Measurements from ENCODE around the gene PHF2.

Gene PHF2

DNA sequence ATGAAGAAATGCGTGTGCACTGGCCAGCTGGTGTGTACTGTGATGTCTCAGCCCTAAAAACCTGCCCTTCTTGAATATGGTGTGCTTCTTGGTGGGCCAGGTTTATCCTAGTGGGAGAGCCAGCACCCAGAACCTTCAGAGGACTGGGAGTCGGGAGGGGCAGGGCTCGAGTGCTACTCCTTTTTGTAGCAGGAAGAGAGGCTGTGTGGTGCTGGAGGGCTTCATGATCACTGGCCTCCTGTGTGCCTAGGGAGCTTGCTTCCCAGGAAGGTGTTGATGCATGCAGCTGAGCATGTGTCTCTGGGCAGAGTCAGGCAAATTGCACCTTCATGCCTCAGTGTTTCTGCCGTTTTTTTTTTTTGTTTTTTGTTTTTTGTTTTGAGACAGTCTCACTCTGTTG is 20.0 kb downstream of the PHF2 start:
- Histone ChIP-seq H3K4me2 (ENCODE audit: low read depth, low read length) (no peak overlapping the region), H3K4me1 (ENCODE audit: low read length) (0 out of 2 replicates have a peak, but pooled peaks cover 6% of the 10 kb centered on the region), H4K20me1 (ENCODE audit: insufficient read depth, low read length) (no peaks in the 10 kb centered on the region), H3K79me2 (ENCODE audit: low read length) (peaks cover 15% of the 10 kb centered on the region), H3K4me3 (ENCODE audit: low read length) (no peak overlapping the region), H3K9me2 (replicated peaks; ENCODE audit: insufficient read depth, low read length) (no peaks in the 10 kb centered on the region), H3K27me3 (replicated peaks; ENCODE audit: insufficient read depth, low read length) (no peaks in the 10 kb centered on the region), H3K27ac (ENCODE audit: low read length) (no peak overlapping the region), H3K36me3 (replicated peaks; ENCODE audit: insufficient read depth, low read length) (no peaks in the 10 kb centered on the region), H3F3A (ENCODE audit: insufficient read depth, low read length) (no peaks in the 10 kb centered on the region), H2AFZ (ENCODE audit: low read length) (no peak overlapping the region), H3K9me3 (replicated peaks; ENCODE audit: insufficient read depth, low read length) (no peaks in the 10 kb centered on the region), H3K9ac (ENCODE audit: low read length) (no peak overlapping the region)
- DNase-seq: no peak
- TF ChIP-seq EZH2 (optimal IDR thresholded peaks at IDR 0.05; ENCODE audit: low read depth, low read length): no peak
- TF ChIP-seq, protein P1, sequence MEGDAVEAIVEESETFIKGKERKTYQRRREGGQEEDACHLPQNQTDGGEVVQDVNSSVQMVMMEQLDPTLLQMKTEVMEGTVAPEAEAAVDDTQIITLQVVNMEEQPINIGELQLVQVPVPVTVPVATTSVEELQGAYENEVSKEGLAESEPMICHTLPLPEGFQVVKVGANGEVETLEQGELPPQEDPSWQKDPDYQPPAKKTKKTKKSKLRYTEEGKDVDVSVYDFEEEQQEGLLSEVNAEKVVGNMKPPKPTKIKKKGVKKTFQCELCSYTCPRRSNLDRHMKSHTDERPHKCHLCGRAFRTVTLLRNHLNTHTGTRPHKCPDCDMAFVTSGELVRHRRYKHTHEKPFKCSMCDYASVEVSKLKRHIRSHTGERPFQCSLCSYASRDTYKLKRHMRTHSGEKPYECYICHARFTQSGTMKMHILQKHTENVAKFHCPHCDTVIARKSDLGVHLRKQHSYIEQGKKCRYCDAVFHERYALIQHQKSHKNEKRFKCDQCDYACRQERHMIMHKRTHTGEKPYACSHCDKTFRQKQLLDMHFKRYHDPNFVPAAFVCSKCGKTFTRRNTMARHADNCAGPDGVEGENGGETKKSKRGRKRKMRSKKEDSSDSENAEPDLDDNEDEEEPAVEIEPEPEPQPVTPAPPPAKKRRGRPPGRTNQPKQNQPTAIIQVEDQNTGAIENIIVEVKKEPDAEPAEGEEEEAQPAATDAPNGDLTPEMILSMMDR (IDR thresholded peaks at IDR 0.05; ENCODE audit: low read length): no peak
- TF ChIP-seq EZH2phosphoT487 (IDR thresholded peaks at IDR 0.05; ENCODE audit: low read length): no peak

DNA sequence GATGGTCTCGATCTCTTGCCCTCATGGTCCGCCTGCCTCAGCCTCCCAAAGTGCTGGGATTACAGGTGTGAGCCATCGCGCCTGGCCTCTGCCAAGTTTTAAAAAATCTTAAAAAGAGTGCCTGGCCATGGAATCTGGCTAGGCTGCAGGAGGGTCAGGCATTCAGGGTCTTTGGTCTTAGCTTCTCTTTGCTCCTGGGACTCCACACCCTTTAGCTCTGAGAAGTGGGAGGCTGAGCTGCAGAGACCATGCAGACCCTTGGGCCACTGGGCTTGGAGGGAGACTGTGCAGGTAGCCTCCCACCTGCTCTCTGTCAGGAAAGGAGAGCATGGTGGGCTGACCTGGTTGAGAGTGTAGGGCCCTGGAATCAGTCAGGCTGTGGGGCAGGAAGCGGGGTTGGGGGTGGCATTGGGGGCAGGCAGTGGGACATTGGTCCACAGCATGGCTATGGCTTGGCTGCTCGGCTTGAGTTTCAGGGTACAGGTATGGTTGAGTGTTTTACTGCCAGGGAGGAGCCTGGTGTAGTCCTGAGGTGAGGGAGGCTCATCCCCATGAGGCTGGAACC is 20.8 kb downstream of the PHF2 start:
- Histone ChIP-seq H3K4me1 (ENCODE audit: low read length) (0 out of 2 replicates have a peak, but pooled peaks cover 6% of the 10 kb centered on the region), H3K4me2 (ENCODE audit: low read depth, low read length) (no peak overlapping the region), H4K20me1 (ENCODE audit: insufficient read depth, low read length) (no peaks in the 10 kb centered on the region), H3K9me3 (replicated peaks; ENCODE audit: insufficient read depth, low read length) (no peaks in the 10 kb centered on the region), H3K36me3 (replicated peaks; ENCODE audit: insufficient read depth, low read length) (no peaks in the 10 kb centered on the region), H3K9me2 (replicated peaks; ENCODE audit: insufficient read depth, low read length) (no peaks in the 10 kb centered on the region), H3K27ac (ENCODE audit: low read length) (no peak overlapping the region), H3K79me2 (ENCODE audit: low read length) (peaks cover 13% of the 10 kb centered on the region), H3K4me3 (ENCODE audit: low read length) (no peak overlapping the region), H3K27me3 (replicated peaks; ENCODE audit: insufficient read depth, low read length) (no peaks in the 10 kb centered on the region), H3K9ac (ENCODE audit: low read length) (no peak overlapping the region), H2AFZ (ENCODE audit: low read length) (no peak overlapping the region), H3F3A (ENCODE audit: insufficient read depth, low read length) (no peaks in the 10 kb centered on the region)
- TF ChIP-seq EZH2phosphoT487 (IDR thresholded peaks at IDR 0.05; ENCODE audit: low read length) (no peak), EZH2 (optimal IDR thresholded peaks at IDR 0.05; ENCODE audit: low read depth, low read length) (no peak)
- TF ChIP-seq, protein P1 (IDR thresholded peaks at IDR 0.05; ENCODE audit: low read length): no peak
- no peak for DNase-seq

DNA sequence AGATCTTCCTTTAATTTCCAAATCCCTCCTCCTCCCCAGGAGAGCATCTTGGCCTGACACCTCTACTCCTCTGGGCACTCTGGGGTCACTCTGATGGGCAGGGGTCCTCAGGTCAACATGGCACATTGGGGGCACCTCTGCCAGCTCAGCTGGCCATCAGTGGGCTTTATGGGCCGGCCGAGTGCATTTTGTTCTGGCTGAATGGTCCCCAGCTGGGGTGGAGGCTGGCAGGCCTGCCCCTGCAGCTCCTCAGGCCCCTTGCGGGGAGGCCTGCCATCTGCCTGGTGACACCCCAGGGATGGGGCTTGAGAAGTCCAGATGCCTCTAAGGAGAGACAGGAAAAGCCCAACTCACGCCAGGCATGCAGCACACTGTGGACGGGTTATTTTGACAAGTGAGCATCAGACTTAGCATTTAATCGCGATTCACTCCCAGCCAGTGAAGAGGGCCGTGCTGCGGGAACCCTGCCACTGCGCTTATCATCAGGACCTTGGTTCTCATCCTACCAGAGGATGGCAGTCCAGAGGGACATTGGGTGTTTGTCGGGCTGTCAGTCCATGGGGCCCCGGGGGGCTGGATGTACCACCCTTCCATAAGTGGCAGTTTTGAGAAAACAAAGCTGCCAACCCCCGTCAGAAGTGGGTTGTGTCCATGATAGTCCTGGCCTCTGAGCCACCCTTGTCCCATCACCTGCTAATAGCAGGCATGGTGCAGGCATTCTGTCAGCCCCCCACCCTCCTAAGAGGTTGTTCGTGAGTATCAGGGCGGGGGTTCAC is 21.7 kb downstream of the PHF2 start:
- Histone ChIP-seq H3F3A (ENCODE audit: insufficient read depth, low read length) (no peaks in the 10 kb centered on the region), H3K4me1 (ENCODE audit: low read length) (0 out of 2 replicates have a peak, but pooled peaks cover 6% of the 10 kb centered on the region), H3K9ac (ENCODE audit: low read length) (no peak overlapping the region), H4K20me1 (ENCODE audit: insufficient read depth, low read length) (no peaks in the 10 kb centered on the region), H3K27me3 (replicated peaks; ENCODE audit: insufficient read depth, low read length) (no peaks in the 10 kb centered on the region), H3K9me3 (replicated peaks; ENCODE audit: insufficient read depth, low read length) (no peaks in the 10 kb centered on the region), H3K4me3 (ENCODE audit: low read length) (no peak overlapping the region), H3K36me3 (replicated peaks; ENCODE audit: insufficient read depth, low read length) (no peaks in the 10 kb centered on the region), H3K4me2 (ENCODE audit: low read depth, low read length) (no peak overlapping the region), H3K27ac (ENCODE audit: low read length) (no peak overlapping the region), H2AFZ (ENCODE audit: low read length) (no peak overlapping the region), H3K79me2 (ENCODE audit: low read length) (peaks cover 17% of the 10 kb centered on the region), H3K9me2 (replicated peaks; ENCODE audit: insufficient read depth, low read length) (no peaks in the 10 kb centered on the region)
- no peak for TF ChIP-seq EZH2 (optimal IDR thresholded peaks at IDR 0.05; ENCODE audit: low read depth, low read length)
- TF ChIP-seq, protein P1 (IDR thresholded peaks at IDR 0.05; ENCODE audit: low read length): no peak
- TF ChIP-seq EZH2phosphoT487 (IDR thresholded peaks at IDR 0.05; ENCODE audit: low read length): no peak
- no peak for DNase-seq
